WTC11 (cell line): ENCODE data around the gene SLTM. TPM values are rescaled to one million over a fixed set of nuclear protein-coding genes. Genes with fewer than 3 reads are reported as not detected.

Experiments
- ATAC-seq: fragments of 200-7000 bp; cut with Tn5 transposase; 2 replicates; pipeline ENCODE4 v1.10.0; 2021; ENCODE audit warnings: mild to moderate bottlenecking, moderate library complexity
- CTCF ChIA-PET: fragments of 300-600 bp; sonication (Branson Sonifier 250); formaldehyde crosslinking; loops from one replicate; lab custom pipeline; 2021; ENCODE audit warnings: antibody characterized with exemption; lab: Charles Lee
- POLR2A ChIA-PET: fragments of 350-600 bp; sonication (Branson Sonifier 250); formaldehyde crosslinking; loops from one replicate; lab custom pipeline; 2021; ENCODE audit warnings: antibody characterized with exemption; lab: Charles Lee
- DNase-seq: peaks from one replicate; pipeline ENCODE4 v3.0.0; 2021; ENCODE audit warnings: low spot score
- H3K27ac Mint-ChIP-seq: 2 replicates; pipeline ENCODE4 v1.8.0; 2021; ENCODE audit warnings: mixed read lengths
- H3K27me3 Mint-ChIP-seq: 2 replicates; pipeline ENCODE4 v1.8.0; 2021; ENCODE audit warnings: low read depth, mild to moderate bottlenecking, moderate library complexity, mixed read lengths
- H3K36me3 Mint-ChIP-seq: 2 replicates; pipeline ENCODE4 v1.8.0; 2021; ENCODE audit warnings: mixed read lengths
- H3K4me1 Mint-ChIP-seq: 2 replicates; pipeline ENCODE4 v1.8.0; 2022; ENCODE audit warnings: mixed read lengths
- H3K4me3 Mint-ChIP-seq: 2 replicates; pipeline ENCODE4 v1.8.0; 2021; ENCODE audit warnings: mild to moderate bottlenecking, moderate library complexity, mixed read lengths
- H3K9me3 Mint-ChIP-seq: 2 replicates; pipeline ENCODE4 v1.8.0; 2021; ENCODE audit warnings: mixed read lengths
- EMX1 ChIP-seq: fragments of 250-450 bp; sonication (Bioruptor Pico); IDR thresholded peaks from 2 replicates; pipeline ENCODE4 v1.8.0; 2021; ENCODE audit warnings: mild to moderate bottlenecking
- FOXJ3 ChIP-seq: sonication (generic); formaldehyde crosslinking; IDR thresholded peaks from 2 replicates; pipeline ENCODE4 v1.9.0; 2021; ENCODE audit warnings: missing genetic modification reagents, mild to moderate bottlenecking, borderline replicate concordance
- KAT7 ChIP-seq: sonication (generic); formaldehyde crosslinking; IDR thresholded peaks from 2 replicates; pipeline ENCODE4 v1.8.1; 2023; ENCODE audit warnings: missing genetic modification reagents, mild to moderate bottlenecking, borderline replicate concordance
- NFATC4 ChIP-seq: fragments of 250-450 bp; sonication (Bioruptor Pico); IDR thresholded peaks from 2 replicates; pipeline ENCODE4 v1.9.0; 2021; ENCODE audit warnings: mild to moderate bottlenecking
- NR3C1 ChIP-seq: sonication (generic); formaldehyde crosslinking; conservative IDR thresholded peaks from 2 replicates; pipeline ENCODE4 v1.8.1; 2023; ENCODE audit warnings: low read depth, mild to moderate bottlenecking, missing genetic modification reagents
- RELA ChIP-seq: sonication (generic); formaldehyde crosslinking; IDR thresholded peaks from 2 replicates; pipeline ENCODE4 v1.8.1; 2022; ENCODE audit warnings: missing genetic modification reagents, mild to moderate bottlenecking, borderline replicate concordance
- SMAD4 ChIP-seq: sonication (generic); formaldehyde crosslinking; IDR thresholded peaks from 2 replicates; pipeline ENCODE4 v1.8.0; 2022; ENCODE audit warnings: mild to moderate bottlenecking, missing genetic modification reagents
- SOX15 ChIP-seq: fragments of 250-450 bp; sonication (Bioruptor Pico); IDR thresholded peaks from 2 replicates; pipeline ENCODE4 v1.9.0; 2021; ENCODE audit warnings: mild to moderate bottlenecking
- TEAD1 ChIP-seq: sonication (generic); formaldehyde crosslinking; IDR thresholded peaks from 2 replicates; pipeline ENCODE4 v1.8.0; 2022; ENCODE audit warnings: mild to moderate bottlenecking, missing genetic modification reagents
- TEAD4 ChIP-seq: sonication (generic); formaldehyde crosslinking; IDR thresholded peaks from 2 replicates; pipeline ENCODE4 v1.8.0; 2022; ENCODE audit warnings: mild to moderate bottlenecking, missing genetic modification reagents
- ZNF219 ChIP-seq: sonication (generic); formaldehyde crosslinking; IDR thresholded peaks from 2 replicates; pipeline ENCODE4 v1.8.0; 2023; ENCODE audit warnings: missing genetic modification reagents, mild to moderate bottlenecking, borderline replicate concordance
- ZNF263 ChIP-seq: sonication (generic); formaldehyde crosslinking; IDR thresholded peaks from 2 replicates; pipeline ENCODE4 v1.8.1; 2022; ENCODE audit warnings: low read depth, mild to moderate bottlenecking, moderate library complexity, missing genetic modification reagents
- ZNF416 ChIP-seq: fragments of 250-450 bp; sonication (Bioruptor Pico); IDR thresholded peaks from 2 replicates; pipeline ENCODE4 v1.9.0; 2021; ENCODE audit warnings: mild to moderate bottlenecking, inconsistent platforms
- ZNF423 ChIP-seq: fragments of 250-450 bp; sonication (Bioruptor Pico); IDR thresholded peaks from 2 replicates; pipeline ENCODE4 v2.1.2; 2022; ENCODE audit warnings: mild to moderate bottlenecking, moderate library complexity
- total RNA-seq: library from RNA; stranded (reverse); gene quantifications from 3 replicates; pipeline ENCODE4 v1.2.3, GENCODE V29; 2021
- TF ChIP-seq, protein P1 (sequence below): fragments of 250-450 bp; sonication (Bioruptor Pico); IDR thresholded peaks from 2 replicates; pipeline ENCODE4 v2.1.2; 2022; ENCODE audit warnings: mild to moderate bottlenecking, moderate library complexity
- TF ChIP-seq, protein P2 (sequence below): sonication (generic); formaldehyde crosslinking; IDR thresholded peaks from 2 replicates; pipeline ENCODE4 v1.8.0; 2023; ENCODE audit warnings: missing genetic modification reagents
- TF ChIP-seq, protein P3 (sequence below): sonication (generic); formaldehyde crosslinking; IDR thresholded peaks from 2 replicates; pipeline ENCODE4 v1.8.0; 2023; ENCODE audit warnings: mild to moderate bottlenecking, missing genetic modification reagents
- TF ChIP-seq, protein P4 (sequence below): sonication (generic); formaldehyde crosslinking; IDR thresholded peaks from 2 replicates; pipeline ENCODE4 v1.8.1; 2023; ENCODE audit warnings: mild to moderate bottlenecking, missing genetic modification reagents, moderate library complexity
- TF ChIP-seq, protein P5 (sequence below): sonication (generic); formaldehyde crosslinking; IDR thresholded peaks from 2 replicates; pipeline ENCODE4 v1.8.1; 2022; ENCODE audit warnings: mild to moderate bottlenecking, moderate library complexity, missing genetic modification reagents

Gene SLTM
- total RNA-seq, 1 experiment from 2014 or later = 126 TPM

DNA sequence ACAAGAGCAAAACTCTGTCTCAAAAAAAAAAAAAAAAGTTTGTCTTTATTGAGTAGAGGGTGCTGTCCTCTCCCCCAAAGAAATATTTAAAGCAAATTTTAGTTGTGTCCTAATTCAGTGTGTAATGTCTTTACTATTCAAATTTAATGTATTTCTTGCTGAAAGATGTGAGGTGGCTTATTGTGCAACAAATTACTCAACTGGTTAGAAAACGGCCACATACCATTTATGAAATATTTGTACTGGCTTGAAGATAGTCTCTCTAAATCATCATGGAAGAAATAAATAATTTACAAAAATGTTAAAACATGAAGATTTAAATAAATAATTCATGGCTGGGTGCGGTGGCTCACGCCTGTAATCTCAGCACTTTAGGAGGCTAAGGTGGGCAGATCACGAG is 63.0 kb downstream of the SLTM start (continued):
- TF ChIP-seq, protein P1, sequence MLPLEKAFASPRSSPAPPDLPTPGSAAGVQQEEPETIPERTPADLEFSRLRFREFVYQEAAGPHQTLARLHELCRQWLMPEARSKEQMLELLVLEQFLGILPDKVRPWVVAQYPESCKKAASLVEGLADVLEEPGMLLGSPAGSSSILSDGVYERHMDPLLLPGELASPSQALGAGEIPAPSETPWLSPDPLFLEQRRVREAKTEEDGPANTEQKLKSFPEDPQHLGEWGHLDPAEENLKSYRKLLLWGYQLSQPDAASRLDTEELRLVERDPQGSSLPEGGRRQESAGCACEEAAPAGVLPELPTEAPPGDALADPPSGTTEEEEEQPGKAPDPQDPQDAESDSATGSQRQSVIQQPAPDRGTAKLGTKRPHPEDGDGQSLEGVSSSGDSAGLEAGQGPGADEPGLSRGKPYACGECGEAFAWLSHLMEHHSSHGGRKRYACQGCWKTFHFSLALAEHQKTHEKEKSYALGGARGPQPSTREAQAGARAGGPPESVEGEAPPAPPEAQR (CRISPR knock-in tag) = no peak
- TF ChIP-seq ZNF219 (CRISPR knock-in tag) (no peak), ZNF263 (CRISPR knock-in tag) (no peak), EMX1 (CRISPR knock-in tag) (no peak), TEAD4 (CRISPR knock-in tag) (no peak), FOXJ3 (CRISPR knock-in tag) (no peak), ZNF416 (CRISPR knock-in tag) (no peak), SMAD4 (no peak), NR3C1 (no peak)
- TF ChIP-seq, protein P2, sequence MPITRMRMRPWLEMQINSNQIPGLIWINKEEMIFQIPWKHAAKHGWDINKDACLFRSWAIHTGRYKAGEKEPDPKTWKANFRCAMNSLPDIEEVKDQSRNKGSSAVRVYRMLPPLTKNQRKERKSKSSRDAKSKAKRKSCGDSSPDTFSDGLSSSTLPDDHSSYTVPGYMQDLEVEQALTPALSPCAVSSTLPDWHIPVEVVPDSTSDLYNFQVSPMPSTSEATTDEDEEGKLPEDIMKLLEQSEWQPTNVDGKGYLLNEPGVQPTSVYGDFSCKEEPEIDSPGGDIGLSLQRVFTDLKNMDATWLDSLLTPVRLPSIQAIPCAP (CRISPR knock-in tag) = no peak
- TF ChIP-seq, protein P3, sequence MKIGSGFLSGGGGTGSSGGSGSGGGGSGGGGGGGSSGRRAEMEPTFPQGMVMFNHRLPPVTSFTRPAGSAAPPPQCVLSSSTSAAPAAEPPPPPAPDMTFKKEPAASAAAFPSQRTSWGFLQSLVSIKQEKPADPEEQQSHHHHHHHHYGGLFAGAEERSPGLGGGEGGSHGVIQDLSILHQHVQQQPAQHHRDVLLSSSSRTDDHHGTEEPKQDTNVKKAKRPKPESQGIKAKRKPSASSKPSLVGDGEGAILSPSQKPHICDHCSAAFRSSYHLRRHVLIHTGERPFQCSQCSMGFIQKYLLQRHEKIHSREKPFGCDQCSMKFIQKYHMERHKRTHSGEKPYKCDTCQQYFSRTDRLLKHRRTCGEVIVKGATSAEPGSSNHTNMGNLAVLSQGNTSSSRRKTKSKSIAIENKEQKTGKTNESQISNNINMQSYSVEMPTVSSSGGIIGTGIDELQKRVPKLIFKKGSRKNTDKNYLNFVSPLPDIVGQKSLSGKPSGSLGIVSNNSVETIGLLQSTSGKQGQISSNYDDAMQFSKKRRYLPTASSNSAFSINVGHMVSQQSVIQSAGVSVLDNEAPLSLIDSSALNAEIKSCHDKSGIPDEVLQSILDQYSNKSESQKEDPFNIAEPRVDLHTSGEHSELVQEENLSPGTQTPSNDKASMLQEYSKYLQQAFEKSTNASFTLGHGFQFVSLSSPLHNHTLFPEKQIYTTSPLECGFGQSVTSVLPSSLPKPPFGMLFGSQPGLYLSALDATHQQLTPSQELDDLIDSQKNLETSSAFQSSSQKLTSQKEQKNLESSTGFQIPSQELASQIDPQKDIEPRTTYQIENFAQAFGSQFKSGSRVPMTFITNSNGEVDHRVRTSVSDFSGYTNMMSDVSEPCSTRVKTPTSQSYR (CRISPR knock-in tag) = no peak
- TF ChIP-seq, protein P4, sequence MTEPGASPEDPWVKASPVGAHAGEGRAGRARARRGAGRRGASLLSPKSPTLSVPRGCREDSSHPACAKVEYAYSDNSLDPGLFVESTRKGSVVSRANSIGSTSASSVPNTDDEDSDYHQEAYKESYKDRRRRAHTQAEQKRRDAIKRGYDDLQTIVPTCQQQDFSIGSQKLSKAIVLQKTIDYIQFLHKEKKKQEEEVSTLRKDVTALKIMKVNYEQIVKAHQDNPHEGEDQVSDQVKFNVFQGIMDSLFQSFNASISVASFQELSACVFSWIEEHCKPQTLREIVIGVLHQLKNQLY (CRISPR knock-in tag) = no peak

DNA sequence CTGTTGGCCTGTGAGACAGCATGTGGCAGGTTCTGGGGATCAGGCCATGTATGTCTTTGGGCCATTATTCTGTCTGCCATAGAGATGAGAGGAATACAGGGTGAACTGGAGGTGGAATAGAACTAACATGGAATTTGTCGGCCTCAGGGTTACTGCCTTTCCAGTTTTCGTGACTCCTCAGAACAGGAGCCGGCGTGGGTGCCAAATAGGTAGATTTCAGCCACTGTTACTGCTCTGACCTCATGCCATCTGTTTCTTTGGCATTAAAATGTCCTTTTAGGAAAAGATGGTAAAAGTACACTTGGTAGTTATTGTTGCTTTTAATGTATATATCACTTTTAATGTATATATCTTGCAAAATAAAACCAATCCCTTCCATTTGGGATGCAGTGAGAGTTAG is 65.6 kb downstream of the SLTM start:
- CTCF ChIA-PET = no interaction called here
- Mint-ChIP-seq H3K36me3 (peaks cover 6% of the 10 kb centered on the region), H3K9me3 (peaks cover 7% of the 10 kb centered on the region), H3K27ac (no peak overlapping the region), H3K4me1 (peaks cover 9% of the 10 kb centered on the region), H3K4me3 (no peak overlapping the region), H3K27me3 (peaks cover 15% of the 10 kb centered on the region)
- ATAC-seq (no peak), DNase-seq (no peak)
- TF ChIP-seq, protein P4 (CRISPR knock-in tag) = no peak
- TF ChIP-seq KAT7 = no peak
- TF ChIP-seq RELA (CRISPR knock-in tag) = no peak
- TF ChIP-seq, protein P5, sequence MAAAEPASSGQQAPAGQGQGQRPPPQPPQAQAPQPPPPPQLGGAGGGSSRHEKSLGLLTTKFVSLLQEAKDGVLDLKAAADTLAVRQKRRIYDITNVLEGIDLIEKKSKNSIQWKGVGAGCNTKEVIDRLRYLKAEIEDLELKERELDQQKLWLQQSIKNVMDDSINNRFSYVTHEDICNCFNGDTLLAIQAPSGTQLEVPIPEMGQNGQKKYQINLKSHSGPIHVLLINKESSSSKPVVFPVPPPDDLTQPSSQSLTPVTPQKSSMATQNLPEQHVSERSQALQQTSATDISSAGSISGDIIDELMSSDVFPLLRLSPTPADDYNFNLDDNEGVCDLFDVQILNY (CRISPR knock-in tag) = no peak
- TF ChIP-seq TEAD1 (CRISPR knock-in tag) = no peak
- no peak for TF ChIP-seq NFATC4 (CRISPR knock-in tag)
- no peak for TF ChIP-seq ZNF423
- TF ChIP-seq SOX15 (CRISPR knock-in tag) = no peak
- POLR2A ChIA-PET = no interaction called here
